K562 (cell line): ENCODE measurements around the gene PLPPR2. TPM values are rescaled to one million over a fixed set of nuclear protein-coding genes. Genes with fewer than 3 reads are reported as not detected.
A peak's percentile ranks its signal among the peaks of the same experiment; 100 is the strongest.

Experiments
- GATA2 ChIP-seq: sonication (generic); formaldehyde crosslinking; IDR thresholded peaks from 2 replicates; pipeline ENCODE4 v1.4.0; 2020; ENCODE audit warnings: mild to moderate bottlenecking, missing genetic modification reagents
- NCOA2 ChIP-seq, 2 experiments: fragments of 450-650 bp; IDR thresholded peaks; 2 replicates each; pipeline ENCODE4 v1.6.1; 2018; ENCODE audit warnings: mild to moderate bottlenecking in 2 of 2, moderate library complexity in 1 of 2; ENCODE audit not compliant: partially characterized antibody in 2 of 2
- NRF1 ChIP-seq, 2 experiments: fragments of 450-650 bp; IDR thresholded peaks in 1 of 2; conservative IDR thresholded peaks in 1 of 2; 2 replicates each; pipeline ENCODE4 v1.6.1; 2014; ENCODE audit warnings: mild to moderate bottlenecking in 2 of 2
- PTRF ChIP-seq: fragments of 450-650 bp; IDR thresholded peaks from 2 replicates; pipeline ENCODE4 v1.6.1; 2016; ENCODE audit warnings: mild to moderate bottlenecking, missing genetic modification characterization, missing compliant biosample characterization
- RBFOX2 ChIP-seq: fragments of 200-400 bp; formaldehyde crosslinking; IDR thresholded peaks from 2 replicates; pipeline ENCODE4 v1.6.1; 2017; ENCODE audit warnings: low read depth, mild to moderate bottlenecking, low read length, moderate library complexity
- SIX5 ChIP-seq, 2 experiments: IDR thresholded peaks; 2 replicates each; pipeline ENCODE4 v1.6.1; 2011; ENCODE audit warnings: low read length in 2 of 2, borderline replicate concordance in 1 of 2, low read depth in 1 of 2, mild to moderate bottlenecking in 1 of 2, moderate library complexity in 1 of 2; ENCODE audit not compliant: insufficient read depth in 1 of 2
- STAT5B ChIP-seq: fragments of 250-450 bp; sonication (Bioruptor Pico); IDR thresholded peaks from 2 replicates; pipeline ENCODE4 v1.8.0; 2021; ENCODE audit warnings: mild to moderate bottlenecking, inconsistent platforms
- TBL1XR1 ChIP-seq, 2 experiments: IDR thresholded peaks; 2 replicates each; pipeline ENCODE4 v1.6.1; 2012; ENCODE audit warnings: improper control_type of control experiment in 2 of 2, low read length in 2 of 2, mild to moderate bottlenecking in 1 of 2
- TCF3 ChIP-seq: sonication (generic); formaldehyde crosslinking; IDR thresholded peaks from 2 replicates; pipeline ENCODE4 v1.4.0; 2020; ENCODE audit warnings: mild to moderate bottlenecking, missing genetic modification reagents
- TEAD1 ChIP-seq, 2 experiments: fragments of 450-650 bp in 1 of 2; sonication (generic) in 1 of 2; formaldehyde crosslinking; IDR thresholded peaks; 2 replicates each; pipeline versions ENCODE4 v1.4.0 to v1.8.0; 2020 to 2022; ENCODE audit warnings: mild to moderate bottlenecking in 2 of 2, missing genetic modification reagents in 1 of 2
- U2AF2 ChIP-seq: fragments of 200-400 bp; formaldehyde crosslinking; optimal IDR thresholded peaks from 2 replicates; pipeline ENCODE3; 2017; ENCODE audit warnings: low read depth, mild to moderate bottlenecking, low read length
- ZBTB1 ChIP-seq: sonication (generic); formaldehyde crosslinking; IDR thresholded peaks from 2 replicates; pipeline ENCODE4 v1.8.1; 2023; ENCODE audit warnings: missing genetic modification reagents, low read depth, mild to moderate bottlenecking, borderline replicate concordance
- ZKSCAN1 ChIP-seq: fragments of 150-350 bp; IDR thresholded peaks from 2 replicates; pipeline ENCODE4 v1.6.1; 2016; ENCODE audit warnings: low read depth, low read length
- ZNF143 ChIP-seq: sonication (generic); formaldehyde crosslinking; IDR thresholded peaks from 2 replicates; pipeline ENCODE4 v1.9.0; 2022; ENCODE audit warnings: mild to moderate bottlenecking, missing genetic modification reagents
- ZNF551 ChIP-seq: fragments of 250-450 bp; sonication (Bioruptor Pico); IDR thresholded peaks from 2 replicates; pipeline ENCODE4 v1.5.0; 2021; ENCODE audit warnings: mild to moderate bottlenecking, moderate library complexity
- polyA plus RNA-seq, 8 experiments: library from polyadenylated mRNA; depleted of rRNA in 4 of 8; stranded (reverse) in 5 of 8; unstranded in 3 of 8; fragments of >200 nt; fragmentation: Nextera tagmentation in 2 of 8; fragmentation: Illumina TruSeq in 1 of 8; extraction: Ambion mirVana in 2 of 8; extraction: Trizol in 1 of 8; gene quantifications; 2 replicates each; pipeline versions ENCODE4 v1.2.1 to v1.2.3, GENCODE V29; 2011 to 2014; ENCODE audit warnings: inconsistent platforms in 1 of 8, missing spikeins in 1 of 8
- total RNA-seq, 7 experiments: library from RNA; depleted of rRNA in 6 of 7; stranded (reverse); fragments of >200 nt in 6 of 7; fragmentation: Illumina TruSeq in 2 of 7; extraction: Trizol in 2 of 7; gene quantifications; 2 replicates each; pipeline versions ENCODE4 v1.2.1 to v1.2.3, GENCODE V29; 2011 to 2021; ENCODE audit warnings: low replicate concordance in 1 of 7
- TF ChIP-seq, protein P1 (sequence below): fragments of 250-450 bp; sonication (Bioruptor Pico); IDR thresholded peaks from 2 replicates; pipeline ENCODE4 v1.4.0; 2020; ENCODE audit warnings: mild to moderate bottlenecking, moderate library complexity
- TF ChIP-seq, protein P2 (sequence below): fragments of 200-800 bp; sonication (Bioruptor generic); IDR thresholded peaks from 2 replicates; pipeline ENCODE4 v1.6.1; 2016; ENCODE audit warnings: missing genetic modification characterization, missing compliant biosample characterization
- TF ChIP-seq, protein P3 (sequence below): fragments of 450-650 bp; formaldehyde crosslinking; IDR thresholded peaks from 2 replicates; pipeline ENCODE4 v1.4.0; 2022; ENCODE audit warnings: missing genetic modification characterization

The PLPPR2 gene
- total and polyA plus RNA-seq, 9 of the 15 experiments (the other 6 are each of a cell fraction or from before 2014, with no cell fraction given), result 0.49 to 15.9 (median 3.4) TPM

DNA sequence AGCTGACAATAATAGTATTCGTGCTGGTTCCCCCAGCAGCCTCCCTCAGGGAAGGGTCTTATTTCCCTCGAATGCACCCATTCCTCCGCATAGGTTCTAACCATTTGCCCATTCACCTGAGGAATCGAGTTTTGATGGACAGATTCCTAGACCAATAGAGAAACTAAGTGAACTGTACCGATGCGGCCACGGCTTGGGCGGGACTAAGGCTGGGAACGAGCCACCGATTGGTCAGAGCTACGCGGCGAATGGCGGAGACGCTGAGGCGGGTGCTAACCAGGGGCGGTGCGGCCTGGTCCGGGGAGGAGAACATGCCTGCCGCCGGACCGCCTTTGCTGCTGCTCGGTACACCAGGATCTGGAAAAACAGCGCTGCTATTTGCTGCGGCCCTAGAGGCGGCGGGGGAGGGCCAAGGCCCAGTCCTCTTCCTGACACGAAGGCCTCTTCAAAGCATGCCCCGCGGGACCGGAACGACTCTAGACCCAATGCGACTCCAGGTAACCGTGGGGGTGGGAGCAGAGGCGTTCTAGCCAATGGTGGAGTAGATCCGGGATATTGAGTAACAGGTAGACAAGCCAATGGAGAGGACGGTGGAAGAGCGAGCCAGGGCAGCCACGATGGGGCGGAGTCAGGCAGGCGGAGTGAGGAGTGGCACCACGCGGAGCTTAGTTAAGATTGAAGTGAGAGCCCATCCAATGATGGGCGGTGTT, 19.4 kb downstream of the PLPPR2 start, which contains the start of gene SWSAP1 (continued):
- TF ChIP-seq TBL1XR1 (IDR thresholded peaks at IDR 0.05; ENCODE audit: low read length in 2 of 2) (peak; percentile 8 to 25; a peak in 1 of 4 replicates), NCOA2 (IDR thresholded peaks at IDR 0.05; ENCODE audit: partially characterized antibody in 2 of 2) (no peak), ZBTB1 (CRISPR knock-in tag) (no peak), ZNF551 (CRISPR knock-in tag) (no peak), SIX5 (IDR thresholded peaks at IDR 0.05; ENCODE audit: borderline replicate concordance in 1 of 2, insufficient read depth in 1 of 2, low read depth in 1 of 2, low read length in 2 of 2) (no peak), NRF1 (conservative IDR thresholded peaks at IDR 0.05 in 1 of 2, IDR thresholded peaks at IDR 0.05 in 1 of 2) (peak; percentile 77 to 81), ZKSCAN1 (no peak), ZNF143 (CRISPR knock-in tag) (no peak), STAT5B (CRISPR knock-in tag) (no peak), TCF3 (CRISPR knock-in tag) (no peak), TEAD1 (CRISPR knock-in tag; IDR thresholded peaks at IDR 0.05) (peak; percentile 71 to 85; a peak in 3 of 4 replicates), GATA2 (CRISPR knock-in tag) (no peak), U2AF2 (no peak), RBFOX2 (peak; percentile 92), PTRF (tag) (no peak)
- TF ChIP-seq, protein P1, sequence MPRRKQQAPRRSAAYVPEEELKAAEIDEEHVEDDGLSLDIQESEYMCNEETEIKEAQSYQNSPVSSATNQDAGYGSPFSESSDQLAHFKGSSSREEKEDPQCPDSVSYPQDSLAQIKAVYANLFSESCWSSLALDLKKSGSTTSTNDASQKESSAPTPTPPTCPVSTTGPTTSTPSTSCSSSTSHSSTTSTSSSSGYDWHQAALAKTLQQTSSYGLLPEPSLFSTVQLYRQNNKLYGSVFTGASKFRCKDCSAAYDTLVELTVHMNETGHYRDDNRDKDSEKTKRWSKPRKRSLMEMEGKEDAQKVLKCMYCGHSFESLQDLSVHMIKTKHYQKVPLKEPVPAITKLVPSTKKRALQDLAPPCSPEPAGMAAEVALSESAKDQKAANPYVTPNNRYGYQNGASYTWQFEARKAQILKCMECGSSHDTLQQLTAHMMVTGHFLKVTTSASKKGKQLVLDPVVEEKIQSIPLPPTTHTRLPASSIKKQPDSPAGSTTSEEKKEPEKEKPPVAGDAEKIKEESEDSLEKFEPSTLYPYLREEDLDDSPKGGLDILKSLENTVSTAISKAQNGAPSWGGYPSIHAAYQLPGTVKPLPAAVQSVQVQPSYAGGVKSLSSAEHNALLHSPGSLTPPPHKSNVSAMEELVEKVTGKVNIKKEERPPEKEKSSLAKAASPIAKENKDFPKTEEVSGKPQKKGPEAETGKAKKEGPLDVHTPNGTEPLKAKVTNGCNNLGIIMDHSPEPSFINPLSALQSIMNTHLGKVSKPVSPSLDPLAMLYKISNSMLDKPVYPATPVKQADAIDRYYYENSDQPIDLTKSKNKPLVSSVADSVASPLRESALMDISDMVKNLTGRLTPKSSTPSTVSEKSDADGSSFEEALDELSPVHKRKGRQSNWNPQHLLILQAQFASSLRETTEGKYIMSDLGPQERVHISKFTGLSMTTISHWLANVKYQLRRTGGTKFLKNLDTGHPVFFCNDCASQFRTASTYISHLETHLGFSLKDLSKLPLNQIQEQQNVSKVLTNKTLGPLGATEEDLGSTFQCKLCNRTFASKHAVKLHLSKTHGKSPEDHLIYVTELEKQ (CRISPR knock-in tag), result no peak
- TF ChIP-seq, protein P2, sequence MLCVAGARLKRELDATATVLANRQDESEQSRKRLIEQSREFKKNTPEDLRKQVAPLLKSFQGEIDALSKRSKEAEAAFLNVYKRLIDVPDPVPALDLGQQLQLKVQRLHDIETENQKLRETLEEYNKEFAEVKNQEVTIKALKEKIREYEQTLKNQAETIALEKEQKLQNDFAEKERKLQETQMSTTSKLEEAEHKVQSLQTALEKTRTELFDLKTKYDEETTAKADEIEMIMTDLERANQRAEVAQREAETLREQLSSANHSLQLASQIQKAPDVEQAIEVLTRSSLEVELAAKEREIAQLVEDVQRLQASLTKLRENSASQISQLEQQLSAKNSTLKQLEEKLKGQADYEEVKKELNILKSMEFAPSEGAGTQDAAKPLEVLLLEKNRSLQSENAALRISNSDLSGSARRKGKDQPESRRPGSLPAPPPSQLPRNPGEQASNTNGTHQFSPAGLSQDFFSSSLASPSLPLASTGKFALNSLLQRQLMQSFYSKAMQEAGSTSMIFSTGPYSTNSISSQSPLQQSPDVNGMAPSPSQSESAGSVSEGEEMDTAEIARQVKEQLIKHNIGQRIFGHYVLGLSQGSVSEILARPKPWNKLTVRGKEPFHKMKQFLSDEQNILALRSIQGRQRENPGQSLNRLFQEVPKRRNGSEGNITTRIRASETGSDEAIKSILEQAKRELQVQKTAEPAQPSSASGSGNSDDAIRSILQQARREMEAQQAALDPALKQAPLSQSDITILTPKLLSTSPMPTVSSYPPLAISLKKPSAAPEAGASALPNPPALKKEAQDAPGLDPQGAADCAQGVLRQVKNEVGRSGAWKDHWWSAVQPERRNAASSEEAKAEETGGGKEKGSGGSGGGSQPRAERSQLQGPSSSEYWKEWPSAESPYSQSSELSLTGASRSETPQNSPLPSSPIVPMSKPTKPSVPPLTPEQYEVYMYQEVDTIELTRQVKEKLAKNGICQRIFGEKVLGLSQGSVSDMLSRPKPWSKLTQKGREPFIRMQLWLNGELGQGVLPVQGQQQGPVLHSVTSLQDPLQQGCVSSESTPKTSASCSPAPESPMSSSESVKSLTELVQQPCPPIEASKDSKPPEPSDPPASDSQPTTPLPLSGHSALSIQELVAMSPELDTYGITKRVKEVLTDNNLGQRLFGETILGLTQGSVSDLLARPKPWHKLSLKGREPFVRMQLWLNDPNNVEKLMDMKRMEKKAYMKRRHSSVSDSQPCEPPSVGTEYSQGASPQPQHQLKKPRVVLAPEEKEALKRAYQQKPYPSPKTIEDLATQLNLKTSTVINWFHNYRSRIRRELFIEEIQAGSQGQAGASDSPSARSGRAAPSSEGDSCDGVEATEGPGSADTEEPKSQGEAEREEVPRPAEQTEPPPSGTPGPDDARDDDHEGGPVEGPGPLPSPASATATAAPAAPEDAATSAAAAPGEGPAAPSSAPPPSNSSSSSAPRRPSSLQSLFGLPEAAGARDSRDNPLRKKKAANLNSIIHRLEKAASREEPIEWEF (CRISPR knock-in tag), result no peak
- TF ChIP-seq, protein P3, sequence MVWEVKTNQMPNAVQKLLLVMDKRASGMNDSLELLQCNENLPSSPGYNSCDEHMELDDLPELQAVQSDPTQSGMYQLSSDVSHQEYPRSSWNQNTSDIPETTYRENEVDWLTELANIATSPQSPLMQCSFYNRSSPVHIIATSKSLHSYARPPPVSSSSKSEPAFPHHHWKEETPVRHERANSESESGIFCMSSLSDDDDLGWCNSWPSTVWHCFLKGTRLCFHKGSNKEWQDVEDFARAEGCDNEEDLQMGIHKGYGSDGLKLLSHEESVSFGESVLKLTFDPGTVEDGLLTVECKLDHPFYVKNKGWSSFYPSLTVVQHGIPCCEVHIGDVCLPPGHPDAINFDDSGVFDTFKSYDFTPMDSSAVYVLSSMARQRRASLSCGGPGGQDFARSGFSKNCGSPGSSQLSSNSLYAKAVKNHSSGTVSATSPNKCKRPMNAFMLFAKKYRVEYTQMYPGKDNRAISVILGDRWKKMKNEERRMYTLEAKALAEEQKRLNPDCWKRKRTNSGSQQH (CRISPR knock-in tag), result peak; percentile 80; the same call in 1 of the 2 replicates
